Measurements from ENCODE around the gene APBA1. TPM values are rescaled to one million over a fixed set of nuclear protein-coding genes. Genes with fewer than 3 reads are reported as not detected.

The APBA1 gene
- total RNA-seq, 2 donors from 2014 or later, result 6.3 to 7.5 TPM

- H3K4me3 ChIP-seq, result no peak overlapping the region
- H3K9ac ChIP-seq (ENCODE audit: low read depth in 2 of 2, low read length in 2 of 2), result no peak overlapping the region
- H3K9me3 ChIP-seq, result no peaks in the 10 kb centered on the region
- H3K27me3 ChIP-seq, result no peaks in the 10 kb centered on the region
- no peak for DNase-seq
- H3K27ac ChIP-seq, result no peak overlapping the region
- no peak for TF ChIP-seq CTCF (IDR thresholded peaks at IDR 0.05)
- H3K4me1 ChIP-seq, result no peaks in the 10 kb centered on the region
- intact Hi-C loops (cut with DNase I), result no loop called here
- no peaks in the 10 kb centered on the region for H3K36me3 ChIP-seq
Observed at GRCh38 chr9:69433968-69434367, 238.2 kb downstream of the APBA1 start.

DNA sequence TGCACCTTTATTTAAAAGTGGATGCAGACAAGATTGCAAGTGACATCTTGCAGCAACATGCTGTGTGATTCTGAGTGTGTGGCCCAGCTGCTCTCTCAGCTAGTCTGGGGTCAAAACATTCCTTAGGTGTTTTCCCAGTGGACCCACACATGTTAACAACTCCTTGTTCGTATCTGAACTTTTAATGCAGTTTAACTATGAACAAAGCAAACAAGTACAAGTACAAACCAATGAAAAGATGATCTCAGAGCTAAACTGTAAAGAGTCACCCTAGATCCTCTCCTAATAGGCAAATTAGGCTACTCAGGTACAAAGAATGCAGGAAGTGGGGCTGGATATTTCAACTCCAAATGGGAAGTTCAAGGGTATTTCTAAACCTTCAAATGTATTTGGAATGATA, 238.8 kb downstream of the APBA1 start:
- Histone ChIP-seq H3K4me3 (no peak overlapping the region), H3K4me1 (no peaks in the 10 kb centered on the region), H3K9me3 (no peaks in the 10 kb centered on the region), H3K27me3 (no peaks in the 10 kb centered on the region), H3K27ac (no peak overlapping the region), H3K36me3 (no peaks in the 10 kb centered on the region), H3K9ac (ENCODE audit: low read depth in 2 of 2, low read length in 2 of 2) (no peak overlapping the region)
- no peak for TF ChIP-seq CTCF (IDR thresholded peaks at IDR 0.05)
- intact Hi-C loops (cut with DNase I), result no loop called here
- DNase-seq, result no peak

GRCh38 chr9:69432623-69433022, 239.5 kb downstream of the APBA1 start:
- H3K9me3 ChIP-seq, result no peaks in the 10 kb centered on the region
- intact Hi-C loops (cut with DNase I), result no loop called here

GRCh38 chr9:69431777-69432176, 240.4 kb downstream of the APBA1 start:
- Histone ChIP-seq H3K4me1 (no peaks in the 10 kb centered on the region), H3K27me3 (no peaks in the 10 kb centered on the region), H3K9me3 (no peaks in the 10 kb centered on the region), H3K27ac (no peak overlapping the region), H3K9ac (ENCODE audit: low read depth in 2 of 2, low read length in 2 of 2) (no peak overlapping the region), H3K36me3 (no peaks in the 10 kb centered on the region), H3K4me3 (no peak overlapping the region)
- intact Hi-C loops (cut with DNase I), result no loop called here
- DNase-seq, result no peak
- TF ChIP-seq CTCF (IDR thresholded peaks at IDR 0.05), result no peak

More at GRCh38 chr9:69432623-69433022, 239.5 kb downstream of the APBA1 start:
- no peak overlapping the region for H3K4me3 ChIP-seq
- no peaks in the 10 kb centered on the region for H3K36me3 ChIP-seq
- no peaks in the 10 kb centered on the region for H3K27me3 ChIP-seq
- no peak for DNase-seq
- no peak overlapping the region for H3K27ac ChIP-seq
- no peak overlapping the region for H3K9ac ChIP-seq (ENCODE audit: low read depth in 2 of 2, low read length in 2 of 2)
- H3K4me1 ChIP-seq, result no peaks in the 10 kb centered on the region
- no peak for TF ChIP-seq CTCF (IDR thresholded peaks at IDR 0.05)

DNA sequence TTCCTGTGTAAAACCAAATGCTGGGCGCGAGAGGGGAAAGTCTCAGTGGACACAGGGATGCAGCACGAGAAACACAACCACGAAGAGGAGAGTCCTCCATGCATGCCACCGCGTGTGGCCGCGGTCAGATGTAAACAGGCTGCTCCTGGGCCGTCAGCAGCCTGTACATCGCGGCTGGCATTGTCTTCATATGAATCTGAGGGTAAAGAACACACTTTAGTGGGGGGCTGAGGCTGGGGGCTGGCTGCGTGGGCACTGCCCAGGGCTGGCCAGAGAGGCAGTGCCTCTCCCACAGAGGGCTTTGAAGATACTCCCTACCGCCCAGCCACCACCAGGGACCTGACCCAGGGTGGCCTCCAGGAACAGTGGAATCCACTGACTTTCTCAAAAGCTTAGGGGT, 241.0 kb downstream of the APBA1 start:
- H3K27ac ChIP-seq, result no peak overlapping the region
- no peak for DNase-seq
- no peaks in the 10 kb centered on the region for H3K9me3 ChIP-seq
- intact Hi-C loops (cut with DNase I), result no loop called here
- no peak overlapping the region for H3K9ac ChIP-seq (ENCODE audit: low read depth in 2 of 2, low read length in 2 of 2)
- no peaks in the 10 kb centered on the region for H3K36me3 ChIP-seq
- no peaks in the 10 kb centered on the region for H3K4me1 ChIP-seq
- no peak overlapping the region for H3K4me3 ChIP-seq
- no peaks in the 10 kb centered on the region for H3K27me3 ChIP-seq
- no peak for TF ChIP-seq CTCF (IDR thresholded peaks at IDR 0.05)

- Histone ChIP-seq H3K9me3 (no peaks in the 10 kb centered on the region), H3K9ac (ENCODE audit: low read depth in 2 of 2, low read length in 2 of 2) (no peak overlapping the region), H3K27me3 (no peaks in the 10 kb centered on the region), H3K27ac (no peak overlapping the region), H3K4me3 (no peak overlapping the region), H3K36me3 (no peaks in the 10 kb centered on the region), H3K4me1 (no peaks in the 10 kb centered on the region)
- no peak for TF ChIP-seq CTCF (IDR thresholded peaks at IDR 0.05)
- intact Hi-C loops (cut with DNase I), result no loop called here
- no peak for DNase-seq
Observed at GRCh38 chr9:69430206-69430605, 242.0 kb downstream of the APBA1 start.

All from colonic mucosa (tissue), 4 donors.